Calu3 (cell line): ENCODE measurements around the gene RNASE4. TPM values are rescaled to one million over a fixed set of nuclear protein-coding genes. Genes with fewer than 3 reads are reported as not detected.

Experiments used
- BruUV-seq: library from RNA; stranded (reverse); fragments of 400-500 nt; replicated peaks from 2 replicates; lab custom pipeline; 2021; lab: Mats Ljungman, UMichigan
- CTCF ChIA-PET: fragments of 300-600 bp; sonication (Branson Sonifier 250); formaldehyde crosslinking; loops from one replicate; lab custom pipeline; 2022; ENCODE audit warnings: antibody characterized with exemption; lab: Charles Lee
- DNase-seq: peaks from one replicate; pipeline ENCODE4 v3.0.0; 2022
- H3K27ac Mint-ChIP-seq: one replicate; pipeline ENCODE4 v1.8.0; 2022; ENCODE audit warnings: mixed read lengths; ENCODE audit not compliant: unreplicated experiment
- H3K27me3 Mint-ChIP-seq: one replicate; pipeline ENCODE4 v1.8.0; 2022; ENCODE audit warnings: mixed read lengths; ENCODE audit not compliant: unreplicated experiment
- H3K36me3 Mint-ChIP-seq: one replicate; pipeline ENCODE4 v1.8.0; 2022; ENCODE audit warnings: mild to moderate bottlenecking, moderate library complexity, mixed read lengths; ENCODE audit not compliant: insufficient read depth, unreplicated experiment
- H3K4me1 Mint-ChIP-seq: one replicate; pipeline ENCODE4 v1.8.0; 2022; ENCODE audit warnings: mild to moderate bottlenecking, low read depth, mixed read lengths; ENCODE audit not compliant: unreplicated experiment
- H3K4me3 Mint-ChIP-seq: one replicate; pipeline ENCODE4 v1.8.0; 2022; ENCODE audit warnings: mild to moderate bottlenecking, low read depth, moderate library complexity, mixed read lengths; ENCODE audit not compliant: unreplicated experiment
- H3K9me3 Mint-ChIP-seq: one replicate; pipeline ENCODE4 v1.8.0; 2022; ENCODE audit warnings: low read depth, mixed read lengths; ENCODE audit not compliant: unreplicated experiment
- intact Hi-C: fragments of 100-400 bp; cut with micrococcal nuclease; formaldehyde crosslinking; loops from one replicate; pipeline ENCODE4 v1.10.0; 2022; ENCODE audit not compliant: unreplicated experiment
- total RNA-seq: library from RNA; stranded (reverse); gene quantifications from 2 replicates; pipeline ENCODE4 v1.2.3, GENCODE V29; 2022
- TF ChIP-seq, protein P1 (sequence below): fragments of 200-600 bp; IDR thresholded peaks from one replicate; pipeline ENCODE4 v1.8.0; 2022; ENCODE audit warnings: antibody characterized with exemption; ENCODE audit not compliant: unreplicated experiment

Gene RNASE4
- total RNA-seq, 1 experiment from 2014 or later: 5.3 TPM

DNA sequence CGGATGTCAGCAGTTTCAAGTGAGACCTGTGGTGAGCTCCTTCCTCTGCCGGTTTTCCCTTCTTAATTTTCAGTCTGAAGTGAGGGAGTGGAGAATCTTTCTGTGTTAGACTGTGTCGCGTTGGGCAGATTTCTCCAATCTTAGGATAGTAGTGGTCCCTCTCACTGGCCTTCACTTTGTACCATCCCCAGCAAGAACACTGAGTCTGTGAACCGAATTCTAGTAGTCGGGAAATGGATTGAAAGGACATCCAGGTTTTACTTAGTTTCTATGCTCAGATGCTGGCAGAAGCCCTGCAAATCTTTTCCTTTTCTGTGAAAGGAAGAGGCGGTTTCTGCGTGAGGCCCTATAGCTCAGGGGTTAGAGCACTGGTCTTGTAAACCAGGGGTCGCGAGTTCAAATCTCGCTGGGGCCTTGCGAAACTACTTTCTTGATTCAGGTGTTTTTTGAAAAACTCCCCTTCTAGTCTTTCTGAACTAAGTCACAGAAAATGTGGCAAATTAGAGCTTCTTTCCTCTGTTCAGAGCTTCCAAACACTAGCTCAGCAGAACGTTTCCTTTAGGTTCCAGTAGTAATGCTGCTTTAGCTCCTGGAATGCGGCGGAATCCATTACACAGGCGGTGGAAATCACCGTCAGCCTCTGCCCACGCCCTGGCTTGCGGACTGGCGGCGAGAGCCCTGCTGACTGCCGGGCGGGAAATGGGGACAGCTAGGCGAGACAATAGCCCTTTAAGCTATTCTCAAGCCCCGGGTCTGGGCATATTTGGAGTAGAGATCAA lies 2.8 kb upstream of the RNASE4 start:
- BruUV-seq: no TSS peak
- intact Hi-C loops: loop anchor here (2.0 to 5.0 kb wide), 5 partner anchors 49 to 349 kb away; partner anchors contain the start of gene CCNB1IP1
- peak; percentile 88 for DNase-seq
- no peak overlapping the region for H3K4me3 Mint-ChIP-seq
- peaks cover 6% of the 10 kb centered on the region for H3K27me3 Mint-ChIP-seq
- peaks cover 27% of the 10 kb centered on the region for H3K4me1 Mint-ChIP-seq
- TF ChIP-seq, protein P1, sequence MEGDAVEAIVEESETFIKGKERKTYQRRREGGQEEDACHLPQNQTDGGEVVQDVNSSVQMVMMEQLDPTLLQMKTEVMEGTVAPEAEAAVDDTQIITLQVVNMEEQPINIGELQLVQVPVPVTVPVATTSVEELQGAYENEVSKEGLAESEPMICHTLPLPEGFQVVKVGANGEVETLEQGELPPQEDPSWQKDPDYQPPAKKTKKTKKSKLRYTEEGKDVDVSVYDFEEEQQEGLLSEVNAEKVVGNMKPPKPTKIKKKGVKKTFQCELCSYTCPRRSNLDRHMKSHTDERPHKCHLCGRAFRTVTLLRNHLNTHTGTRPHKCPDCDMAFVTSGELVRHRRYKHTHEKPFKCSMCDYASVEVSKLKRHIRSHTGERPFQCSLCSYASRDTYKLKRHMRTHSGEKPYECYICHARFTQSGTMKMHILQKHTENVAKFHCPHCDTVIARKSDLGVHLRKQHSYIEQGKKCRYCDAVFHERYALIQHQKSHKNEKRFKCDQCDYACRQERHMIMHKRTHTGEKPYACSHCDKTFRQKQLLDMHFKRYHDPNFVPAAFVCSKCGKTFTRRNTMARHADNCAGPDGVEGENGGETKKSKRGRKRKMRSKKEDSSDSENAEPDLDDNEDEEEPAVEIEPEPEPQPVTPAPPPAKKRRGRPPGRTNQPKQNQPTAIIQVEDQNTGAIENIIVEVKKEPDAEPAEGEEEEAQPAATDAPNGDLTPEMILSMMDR: no peak
- H3K9me3 Mint-ChIP-seq: no peaks in the 10 kb centered on the region
- H3K27ac Mint-ChIP-seq: no peak overlapping the region
- H3K36me3 Mint-ChIP-seq: peaks cover 5% of the 10 kb centered on the region
- CTCF ChIA-PET: interaction anchor here (0.6 to 2.6 kb wide), 9 partner anchors 10 to 339 kb away, joined by 3 to 15 read pairs (median 7); partner anchors contain the start of gene PARP2

DNA sequence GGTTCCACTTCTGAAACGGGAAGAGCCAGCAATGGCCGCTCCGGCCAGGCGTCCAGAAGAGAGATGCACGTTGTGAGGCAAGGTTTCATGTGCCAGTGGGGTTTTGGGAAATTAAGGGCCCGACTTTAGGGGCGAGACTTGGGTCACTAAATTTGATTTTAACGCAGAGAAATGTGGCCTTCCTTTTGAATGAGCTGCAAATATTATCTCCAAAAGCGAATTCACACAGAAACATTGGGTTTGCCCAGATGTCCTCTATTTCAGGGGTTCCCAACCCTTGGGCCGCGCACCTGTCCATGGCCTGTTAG lies 2.3 kb upstream of the RNASE4 start:
- TF ChIP-seq, protein P1: no peak
- no peak overlapping the region for H3K4me3 Mint-ChIP-seq
- BruUV-seq: TSS peak; percentile 96
- H3K27me3 Mint-ChIP-seq: peaks cover under 1% of the 10 kb centered on the region
- no peak overlapping the region for H3K27ac Mint-ChIP-seq
- CTCF ChIA-PET: interaction anchor here (0.6 to 2.6 kb wide), 7 partner anchors 9 to 289 kb away, joined by 3 to 15 read pairs (median 7); no protein-coding TSS in a partner anchor
- intact Hi-C loops: loop anchor here (2.0 to 5.0 kb wide), 5 partner anchors 49 to 350 kb away; partner anchors contain the start of gene CCNB1IP1
- DNase-seq: no peak
- peaks cover 5% of the 10 kb centered on the region for H3K36me3 Mint-ChIP-seq
- H3K9me3 Mint-ChIP-seq: no peaks in the 10 kb centered on the region
- H3K4me1 Mint-ChIP-seq: peaks cover 27% of the 10 kb centered on the region

DNA sequence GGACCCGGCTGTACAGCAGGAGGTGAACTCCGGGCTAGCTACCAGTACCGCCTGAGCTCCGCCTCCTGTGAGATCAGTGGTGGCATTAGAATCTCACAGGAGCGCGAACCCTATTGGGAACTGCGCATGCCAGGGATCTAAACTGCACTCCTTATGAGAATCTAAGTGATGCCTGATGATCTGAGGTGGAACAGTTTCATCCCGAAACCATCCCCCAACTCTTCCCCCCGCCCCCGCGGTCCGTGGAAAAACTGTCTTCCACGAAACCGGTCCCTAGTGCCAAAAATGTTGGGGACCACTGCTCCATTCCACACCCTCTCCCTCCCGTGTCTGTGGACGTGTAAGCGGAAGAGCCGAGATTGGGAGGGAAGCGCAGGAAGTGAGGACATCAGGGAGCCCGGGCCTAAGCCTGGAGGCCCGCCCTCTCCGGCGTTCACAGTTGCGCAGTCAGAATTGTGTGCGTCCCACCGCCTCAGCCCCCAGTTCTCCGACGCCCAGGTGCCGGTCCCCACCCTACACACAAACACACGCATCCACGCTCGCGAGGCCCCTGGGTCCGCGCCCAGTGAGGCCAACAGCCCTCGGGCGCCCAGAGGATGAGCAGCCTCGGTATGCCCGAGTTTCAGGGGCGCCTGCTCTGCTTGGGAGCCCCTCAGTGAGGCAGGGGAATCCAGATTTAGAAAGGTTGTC lies 1.8 kb upstream of the RNASE4 start:
- peak; percentile 83 for DNase-seq
- Mint-ChIP-seq H3K36me3 (peaks cover 5% of the 10 kb centered on the region), H3K4me3 (no peak overlapping the region), H3K27me3 (no peaks in the 10 kb centered on the region), H3K9me3 (no peaks in the 10 kb centered on the region), H3K4me1 (peaks cover 32% of the 10 kb centered on the region), H3K27ac (no peak overlapping the region)
- intact Hi-C loops: loop anchor here (2.0 to 5.0 kb wide), 5 partner anchors 50 to 350 kb away; partner anchors contain the start of gene CCNB1IP1
- no TSS peak for BruUV-seq
- CTCF ChIA-PET: interaction anchor here (0.6 to 2.6 kb wide), 8 partner anchors 9 to 289 kb away, joined by 3 to 15 read pairs (median 7); no protein-coding TSS in a partner anchor
- TF ChIP-seq, protein P1: no peak

GRCh38 chr14:20683125-20683890 lies 1.1 kb upstream of the RNASE4 start:
- Mint-ChIP-seq H3K4me1 (peaks cover 40% of the 10 kb centered on the region), H3K27ac (no peak overlapping the region), H3K36me3 (peaks cover 5% of the 10 kb centered on the region), H3K27me3 (no peaks in the 10 kb centered on the region), H3K9me3 (no peaks in the 10 kb centered on the region), H3K4me3 (no peak overlapping the region)
- CTCF ChIA-PET: interaction anchor here (0.7 to 2.2 kb wide), 3 partner anchors 51 to 266 kb away, joined by 3 to 12 read pairs (median 7); no protein-coding TSS in a partner anchor
- BruUV-seq: no TSS peak
- intact Hi-C loops: loop anchor here (2.0 to 5.0 kb wide), 5 partner anchors 51 to 351 kb away; partner anchors contain the start of gene CCNB1IP1
- DNase-seq: peak; percentile 81
- TF ChIP-seq, protein P1: no peak
